ENCODE data around the gene BPIFA3.

Gene BPIFA3

GRCh38 chr20:33267701-33268100 is 50.5 kb downstream of the BPIFA3 start:
- no peak for DNase-seq

DNA sequence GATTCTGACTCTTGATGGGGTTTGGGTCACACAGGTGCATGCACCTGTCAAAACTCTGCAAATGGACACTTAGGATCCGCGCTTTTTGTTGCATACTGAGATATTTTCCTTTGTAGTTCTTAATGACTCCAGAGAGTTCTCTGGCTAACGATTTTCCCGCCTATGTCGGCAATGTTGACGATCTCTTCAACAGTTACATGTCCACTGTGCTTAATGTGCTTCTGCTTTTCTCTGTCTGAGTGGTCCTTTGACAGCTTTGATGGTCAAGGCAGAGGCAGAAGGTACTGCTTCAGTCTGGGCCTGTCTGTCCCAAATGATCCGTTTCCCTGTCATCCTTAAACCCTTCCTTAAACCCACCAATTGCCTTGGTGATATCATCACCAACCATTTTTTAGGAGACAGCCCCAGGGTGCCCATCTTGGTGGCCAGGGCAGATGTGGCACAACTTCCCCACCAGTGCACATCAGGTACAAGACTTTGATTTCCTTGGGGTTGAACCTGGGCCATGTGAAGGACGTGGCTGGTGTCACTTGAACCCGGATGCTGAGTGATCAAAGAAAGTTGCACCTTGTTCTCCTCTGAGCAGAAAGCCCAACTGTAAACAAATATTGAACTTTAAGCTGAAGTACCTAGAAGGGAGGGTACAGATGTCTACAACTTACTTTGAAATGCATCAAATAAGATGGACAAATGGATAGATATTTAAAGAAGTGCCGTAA is 55.2 kb downstream of the BPIFA3 start:
- no peak for DNase-seq

GRCh38 chr20:33273117-33273851 is 56.1 kb downstream of the BPIFA3 start:
- DNase-seq: no peak

DNA sequence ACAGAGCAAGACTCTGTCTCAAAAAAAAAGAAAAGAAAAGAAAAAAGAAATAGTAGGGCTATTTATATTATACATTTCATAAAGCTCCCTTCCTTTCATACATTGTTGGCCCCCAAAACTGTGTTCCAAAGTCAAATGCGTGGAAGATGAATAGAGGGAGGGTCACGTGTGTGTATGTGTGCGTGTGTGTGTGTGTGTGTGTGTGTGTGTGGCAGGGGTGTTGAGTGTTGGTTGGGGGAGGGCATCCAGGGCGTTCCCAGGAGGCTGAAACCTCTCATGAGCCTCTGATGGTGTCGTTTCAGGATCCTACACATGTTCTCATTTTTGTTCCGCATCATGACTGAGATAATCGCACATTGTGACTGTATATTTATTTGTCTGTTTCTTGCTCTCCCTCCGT is 58.1 kb downstream of the BPIFA3 start:
- no peak for DNase-seq

- DNase-seq: no peak
These were observed 58.7 kb downstream of the BPIFA3 start for GRCh38 chr20:33275871-33276270.

- no peak for DNase-seq
These were observed 59.4 kb downstream of the BPIFA3 start for GRCh38 chr20:33276303-33277113.
